Subcutaneous abdominal adipose tissue (tissue), 5 donors: ENCODE measurements around the gene TNNT3.

Experiments
- H3K27ac ChIP-seq: one replicate; pipeline ENCODE4 v1.7.0; 2013; ENCODE audit warnings: low read depth, mild to moderate bottlenecking, inconsistent platforms, low read length, moderate library complexity
- H3K27me3 ChIP-seq, 5 donors: one replicate each; pipeline ENCODE4 v1.7.0; 2013; ENCODE audit warnings: low read length in 5 of 5, inconsistent platforms in 1 of 5; ENCODE audit not compliant: control insufficient read depth in 5 of 5, insufficient read depth in 4 of 5
- H3K36me3 ChIP-seq, 5 donors: one replicate each; pipeline ENCODE4 v1.7.0; 2013; ENCODE audit warnings: low read length in 5 of 5; ENCODE audit not compliant: control insufficient read depth in 5 of 5, insufficient read depth in 5 of 5
- H3K4me1 ChIP-seq, 5 donors: one replicate each; pipeline ENCODE4 v1.7.0; 2013; ENCODE audit warnings: low read length in 5 of 5, mild to moderate bottlenecking in 3 of 5, moderate library complexity in 1 of 5; ENCODE audit not compliant: control insufficient read depth in 5 of 5, insufficient read depth in 5 of 5
- H3K4me3 ChIP-seq, 5 donors: one replicate each; pipeline ENCODE4 v1.7.0; 2013; ENCODE audit warnings: low read length in 5 of 5, low read depth in 1 of 5
- H3K9ac ChIP-seq, 5 donors: one replicate each; pipeline ENCODE4 v1.7.0; 2013; ENCODE audit warnings: low read length in 5 of 5, mild to moderate bottlenecking in 4 of 5, moderate library complexity in 3 of 5
- H3K9me3 ChIP-seq, 5 donors: one replicate each; pipeline ENCODE4 v1.7.0; 2013; ENCODE audit warnings: low read length in 5 of 5; ENCODE audit not compliant: control insufficient read depth in 5 of 5
- donor health status: healthy.
- donor health status: healthy.
- donor health status: healthy.
- donor health status: healthy.
- donor health status: healthy.

Gene TNNT3

DNA sequence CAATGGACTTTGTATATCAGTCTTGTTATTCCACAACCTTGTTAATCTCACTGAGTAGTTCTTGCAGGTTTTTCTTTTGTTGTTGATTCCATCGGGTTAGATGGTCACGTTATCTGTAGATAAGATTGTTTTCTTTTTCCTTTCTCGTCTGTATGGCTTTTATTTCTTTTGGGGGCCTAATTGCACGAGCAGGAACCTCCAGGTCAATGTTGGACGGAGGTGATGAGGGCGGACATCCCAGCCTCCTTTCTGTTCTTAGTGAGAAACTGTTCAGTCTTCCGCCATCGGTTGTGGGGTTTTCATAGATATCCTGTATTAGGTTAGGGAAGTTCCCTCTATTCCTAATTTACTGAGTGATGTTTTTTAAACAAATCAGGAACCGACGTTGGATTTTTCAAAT lies 23.0 kb upstream of the TNNT3 start:
- no peaks in the 10 kb centered on the region for H3K36me3 ChIP-seq
- H3K9me3 ChIP-seq: peaks cover 0 to 4% (median 0%) of the 10 kb centered on the region in 5 donors
- H3K27ac ChIP-seq: no peak overlapping the region
- peaks cover 0 to 8% (median 1%) of the 10 kb centered on the region in 5 donors for H3K27me3 ChIP-seq
- peaks cover 0 to 9% (median 2%) of the 10 kb centered on the region in 5 donors for H3K4me1 ChIP-seq
- no peak overlapping the region for H3K4me3 ChIP-seq
- H3K9ac ChIP-seq: no peak overlapping the region

DNA sequence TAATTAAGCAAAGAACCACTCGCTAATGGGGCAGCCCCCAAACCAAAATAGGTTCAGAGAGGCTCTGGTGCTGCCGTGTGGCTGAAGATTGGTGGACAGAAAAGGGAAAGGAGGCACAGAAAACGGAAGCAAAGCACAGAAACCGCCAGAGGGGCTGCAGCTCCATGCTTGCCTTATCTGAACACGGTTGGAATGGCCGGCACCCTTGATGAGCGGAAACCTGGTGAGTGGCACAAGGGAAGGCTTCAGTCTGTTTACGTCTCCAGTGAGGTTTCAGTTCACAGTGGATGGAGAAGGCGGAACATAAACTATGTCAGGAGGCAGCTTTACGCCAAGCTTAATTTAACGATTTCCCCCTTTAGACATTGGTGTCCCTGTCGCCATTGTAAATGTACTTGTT lies 22.6 kb upstream of the TNNT3 start:
- Histone ChIP-seq H3K4me3 (peak overlapping the region in 4 of 5 donors; percentile 12 to 42 (median 30)), H3K36me3 (no peaks in the 10 kb centered on the region), H3K27ac (no peak overlapping the region), H3K27me3 (peaks cover 0 to 8% (median 0%) of the 10 kb centered on the region in 5 donors), H3K9ac (no peak overlapping the region), H3K9me3 (peaks cover 0 to 4% (median 0%) of the 10 kb centered on the region in 5 donors), H3K4me1 (peaks cover 0 to 9% (median 0%) of the 10 kb centered on the region in 5 donors)

DNA sequence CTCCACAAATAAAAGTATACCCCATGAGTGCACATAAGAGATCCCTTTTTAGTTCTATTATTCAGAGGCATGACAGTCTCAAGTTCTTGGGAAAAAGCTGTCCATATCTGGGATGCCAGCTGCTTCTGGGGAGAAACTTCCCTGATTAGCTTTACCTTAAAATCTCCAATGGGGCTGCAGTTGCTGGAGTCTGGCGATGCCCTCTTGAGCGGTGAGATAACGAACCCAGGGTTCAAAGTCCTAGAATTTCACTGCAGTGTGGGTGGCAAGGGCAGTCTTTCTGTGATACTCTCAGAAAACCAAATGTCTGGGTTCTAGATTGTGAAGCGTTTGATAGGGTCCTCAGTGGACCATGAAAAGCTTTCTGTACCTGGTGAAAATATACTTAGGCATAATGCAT lies 20.4 kb upstream of the TNNT3 start:
- H3K4me3 ChIP-seq: no peak overlapping the region
- H3K36me3 ChIP-seq: no peaks in the 10 kb centered on the region

DNA sequence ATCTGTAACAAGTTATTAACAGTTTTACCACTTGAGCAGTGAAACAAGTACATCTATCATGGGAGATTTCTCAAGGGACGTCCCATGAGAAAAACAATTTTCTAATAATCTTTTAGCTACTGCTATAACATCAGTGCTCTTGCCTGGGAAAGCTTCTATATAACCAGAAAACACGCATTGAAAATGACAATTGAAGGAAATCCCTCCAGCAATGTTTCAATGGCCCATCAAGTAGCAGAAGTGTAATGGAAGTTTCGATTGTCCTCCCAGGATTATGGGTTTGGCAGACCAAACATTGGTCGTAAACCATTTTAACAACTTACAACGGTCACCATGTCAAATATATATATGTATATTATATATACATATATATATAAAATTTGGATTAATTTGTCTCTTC lies 19.8 kb upstream of the TNNT3 start:
- no peak overlapping the region for H3K9ac ChIP-seq
- no peak overlapping the region for H3K27ac ChIP-seq
- no peaks in the 10 kb centered on the region for H3K36me3 ChIP-seq
- H3K9me3 ChIP-seq: no peaks in the 10 kb centered on the region
- H3K4me3 ChIP-seq: no peak overlapping the region
- H3K4me1 ChIP-seq: peaks cover 0 to 9% (median 0%) of the 10 kb centered on the region in 5 donors
- H3K27me3 ChIP-seq: no peaks in the 10 kb centered on the region

More for the DNA sequence above, 20.4 kb upstream of the TNNT3 start:
- Histone ChIP-seq H3K9me3 (peaks cover 0 to under 1% (median 0%) of the 10 kb centered on the region in 5 donors), H3K27me3 (peaks cover 0 to 1% (median 0%) of the 10 kb centered on the region in 5 donors), H3K4me1 (peaks cover 0 to 9% (median 0%) of the 10 kb centered on the region in 5 donors), H3K27ac (no peak overlapping the region), H3K9ac (no peak overlapping the region)

DNA sequence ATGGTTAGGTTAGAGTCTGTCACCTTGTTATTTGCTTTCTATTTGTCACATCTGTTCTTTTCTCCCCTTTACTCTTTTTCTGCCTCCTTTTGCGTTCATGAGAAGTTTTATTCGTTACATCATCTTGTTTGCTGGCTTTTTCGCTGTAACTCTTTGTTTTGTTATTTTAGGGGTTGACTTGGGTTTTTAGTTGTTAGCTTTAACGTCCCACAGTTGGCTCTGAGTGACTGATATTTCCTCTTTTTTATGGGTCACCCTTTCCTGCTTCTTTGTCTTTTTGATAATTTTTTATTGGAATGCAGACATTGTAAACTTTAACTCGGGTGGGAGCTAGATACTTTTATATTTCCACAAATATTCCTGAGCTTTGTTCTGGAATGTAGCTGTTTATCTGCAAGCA lies 13.3 kb upstream of the TNNT3 start:
- Histone ChIP-seq H3K36me3 (no peaks in the 10 kb centered on the region), H3K4me1 (peaks cover 6 to 45% (median 21%) of the 10 kb centered on the region in 5 donors), H3K9me3 (no peaks in the 10 kb centered on the region), H3K9ac (peak overlapping the region in 1 of 5 donors; percentile 44), H3K27ac (peak overlapping the region; percentile 73), H3K4me3 (no peak overlapping the region), H3K27me3 (peaks cover 0 to 15% (median 4%) of the 10 kb centered on the region in 5 donors)

DNA sequence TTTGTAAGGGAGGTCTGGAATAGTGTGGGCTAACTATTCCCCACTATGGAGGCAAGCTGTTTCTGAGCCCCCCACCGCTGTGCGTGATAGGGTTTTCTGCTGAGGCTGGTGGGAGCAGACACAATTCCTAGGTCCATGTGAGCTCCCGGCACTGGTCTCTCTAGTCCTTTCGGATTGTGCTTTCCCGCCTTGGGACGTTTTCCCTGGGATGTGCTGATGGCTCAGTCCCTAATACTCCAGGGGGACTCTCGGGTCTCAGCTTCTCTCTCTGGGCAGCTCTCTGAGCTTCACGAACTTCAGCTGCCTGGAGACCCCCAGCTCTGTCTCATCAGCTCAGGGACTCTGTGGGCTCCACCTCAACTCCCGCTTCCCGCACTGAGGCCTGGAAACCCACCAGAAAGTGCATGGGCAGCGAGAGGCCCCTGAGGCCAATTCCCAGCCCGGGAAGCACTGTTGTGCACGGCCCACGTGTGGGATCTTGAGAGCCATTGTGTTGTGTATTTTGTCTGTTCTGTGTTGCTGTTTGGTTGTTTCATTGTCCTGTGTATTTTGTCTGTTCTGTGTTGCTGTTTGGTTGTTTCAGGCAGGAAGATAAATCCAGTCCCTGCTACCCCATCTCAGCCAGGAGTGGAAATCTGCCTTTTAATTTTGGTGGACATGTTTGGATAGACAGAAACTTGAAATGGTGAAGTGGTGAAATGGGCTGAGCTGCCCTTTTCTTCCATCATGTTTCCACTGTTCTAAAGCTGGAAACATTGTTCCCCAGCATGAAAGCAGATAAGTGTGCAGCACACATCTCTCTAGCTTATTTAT lies 12.7 kb upstream of the TNNT3 start:
- peaks cover 0 to 15% (median 4%) of the 10 kb centered on the region in 5 donors for H3K27me3 ChIP-seq
- H3K27ac ChIP-seq: peak overlapping the region; percentile 73
- peaks cover 6 to 49% (median 21%) of the 10 kb centered on the region in 5 donors for H3K4me1 ChIP-seq
- H3K9me3 ChIP-seq: no peaks in the 10 kb centered on the region
- H3K4me3 ChIP-seq: no peak overlapping the region
- peak overlapping the region in 1 of 5 donors; percentile 49 for H3K9ac ChIP-seq
- H3K36me3 ChIP-seq: no peaks in the 10 kb centered on the region

DNA sequence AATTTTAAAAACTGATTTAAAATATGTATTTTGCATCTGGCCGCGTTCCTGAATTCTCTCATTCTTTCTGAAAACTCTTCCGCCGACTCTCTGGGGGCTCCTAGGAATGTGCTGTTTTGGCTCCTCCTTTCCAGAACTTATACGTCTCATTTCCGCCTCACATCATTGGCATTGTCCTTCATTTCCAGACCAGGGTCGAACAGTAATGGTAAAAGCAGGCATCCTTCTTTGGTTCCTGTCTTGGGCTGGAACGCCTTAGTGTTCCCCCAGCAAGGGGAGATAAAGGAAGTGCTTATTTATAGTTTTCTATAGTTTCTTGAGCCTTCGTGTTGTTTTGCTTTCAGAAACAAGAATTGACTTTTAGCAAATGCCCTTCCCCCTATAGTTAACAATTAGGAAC lies 10.9 kb upstream of the TNNT3 start:
- H3K9me3 ChIP-seq: no peaks in the 10 kb centered on the region
- H3K27ac ChIP-seq: peak overlapping the region; percentile 73
- no peaks in the 10 kb centered on the region for H3K36me3 ChIP-seq
- peak overlapping the region in 1 of 5 donors; percentile 14 for H3K9ac ChIP-seq
- peaks cover 6 to 62% (median 21%) of the 10 kb centered on the region in 5 donors for H3K4me1 ChIP-seq
- peaks cover 0 to 15% (median 4%) of the 10 kb centered on the region in 5 donors for H3K27me3 ChIP-seq
- no peak overlapping the region for H3K4me3 ChIP-seq

DNA sequence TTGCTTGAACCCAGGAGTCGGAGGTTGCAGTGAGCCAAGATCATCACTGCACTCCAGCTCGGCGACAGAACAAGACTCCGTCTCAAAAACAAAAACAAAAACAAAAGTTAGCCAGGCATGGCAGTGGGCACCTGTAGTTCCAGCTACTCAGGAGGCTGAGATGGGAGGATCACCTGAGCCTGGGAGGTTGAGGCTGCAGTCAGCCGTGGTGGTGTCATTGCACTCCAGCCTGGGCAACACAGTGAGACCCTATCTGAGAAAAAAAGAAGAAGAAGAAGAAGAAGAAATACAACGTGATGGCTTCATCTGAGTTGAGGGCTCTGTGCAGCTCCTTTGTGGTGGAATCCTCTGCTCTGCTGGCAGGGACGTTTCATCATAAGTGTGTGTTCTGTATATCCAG lies 10.0 kb upstream of the TNNT3 start:
- H3K9me3 ChIP-seq: no peaks in the 10 kb centered on the region
- H3K4me1 ChIP-seq: peaks cover 6 to 72% (median 21%) of the 10 kb centered on the region in 5 donors
- H3K36me3 ChIP-seq: no peaks in the 10 kb centered on the region
- H3K4me3 ChIP-seq: no peak overlapping the region
- peak overlapping the region; percentile 73 for H3K27ac ChIP-seq
- peaks cover 0 to 15% (median 4%) of the 10 kb centered on the region in 5 donors for H3K27me3 ChIP-seq
- no peak overlapping the region for H3K9ac ChIP-seq

DNA sequence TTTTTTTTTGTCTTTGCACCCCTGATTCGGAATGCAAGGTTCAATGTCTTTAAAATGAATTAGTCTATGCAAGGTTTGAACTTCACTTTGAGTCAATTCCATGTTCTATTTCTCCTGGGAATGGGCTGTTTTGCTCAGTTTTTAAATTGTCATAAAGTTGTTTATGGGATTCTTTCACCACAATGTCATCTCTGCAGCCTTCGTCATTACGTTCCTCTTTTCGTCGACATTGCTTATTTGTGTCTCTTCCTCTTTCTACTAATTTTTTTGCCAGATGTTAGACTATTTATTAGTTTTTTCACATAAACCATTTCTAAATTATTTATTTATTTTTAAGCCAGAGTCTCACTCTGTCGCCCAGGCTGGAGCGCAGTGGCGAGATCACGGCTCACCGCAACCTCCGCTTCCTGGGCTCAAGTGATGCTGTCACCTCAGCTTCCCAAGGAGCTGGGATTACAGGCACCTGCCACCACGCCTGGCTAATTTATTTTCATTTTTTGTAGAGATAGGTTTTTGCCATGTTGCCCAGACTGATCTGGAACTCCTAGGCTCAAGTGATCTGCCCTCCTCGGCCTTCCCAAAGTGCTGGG lies 7.1 kb upstream of the TNNT3 start:
- Histone ChIP-seq H3K27me3 (peaks cover 0 to 4% (median 0%) of the 10 kb centered on the region in 5 donors), H3K9me3 (no peaks in the 10 kb centered on the region), H3K36me3 (no peaks in the 10 kb centered on the region), H3K4me1 (peaks cover 4 to 67% (median 16%) of the 10 kb centered on the region in 5 donors), H3K27ac (no peak overlapping the region), H3K9ac (no peak overlapping the region), H3K4me3 (no peak overlapping the region)
